GM18499 (cell line): ENCODE results near the gene MED1.
"Not testable (repeated sequence)": the region's sequence is repeated elsewhere in the genome, so short reads cannot be mapped to it uniquely, and the experiment has no call there.

Source experiments
- ATAC-seq: cut with Tn5 transposase; IDR thresholded peaks from one replicate; pipeline ENCODE4 v1.9.1; 2021; ENCODE audit warnings: moderate number of reproducible peaks; ENCODE audit not compliant: insufficient read depth, unreplicated experiment

MED1 gene, protein sequence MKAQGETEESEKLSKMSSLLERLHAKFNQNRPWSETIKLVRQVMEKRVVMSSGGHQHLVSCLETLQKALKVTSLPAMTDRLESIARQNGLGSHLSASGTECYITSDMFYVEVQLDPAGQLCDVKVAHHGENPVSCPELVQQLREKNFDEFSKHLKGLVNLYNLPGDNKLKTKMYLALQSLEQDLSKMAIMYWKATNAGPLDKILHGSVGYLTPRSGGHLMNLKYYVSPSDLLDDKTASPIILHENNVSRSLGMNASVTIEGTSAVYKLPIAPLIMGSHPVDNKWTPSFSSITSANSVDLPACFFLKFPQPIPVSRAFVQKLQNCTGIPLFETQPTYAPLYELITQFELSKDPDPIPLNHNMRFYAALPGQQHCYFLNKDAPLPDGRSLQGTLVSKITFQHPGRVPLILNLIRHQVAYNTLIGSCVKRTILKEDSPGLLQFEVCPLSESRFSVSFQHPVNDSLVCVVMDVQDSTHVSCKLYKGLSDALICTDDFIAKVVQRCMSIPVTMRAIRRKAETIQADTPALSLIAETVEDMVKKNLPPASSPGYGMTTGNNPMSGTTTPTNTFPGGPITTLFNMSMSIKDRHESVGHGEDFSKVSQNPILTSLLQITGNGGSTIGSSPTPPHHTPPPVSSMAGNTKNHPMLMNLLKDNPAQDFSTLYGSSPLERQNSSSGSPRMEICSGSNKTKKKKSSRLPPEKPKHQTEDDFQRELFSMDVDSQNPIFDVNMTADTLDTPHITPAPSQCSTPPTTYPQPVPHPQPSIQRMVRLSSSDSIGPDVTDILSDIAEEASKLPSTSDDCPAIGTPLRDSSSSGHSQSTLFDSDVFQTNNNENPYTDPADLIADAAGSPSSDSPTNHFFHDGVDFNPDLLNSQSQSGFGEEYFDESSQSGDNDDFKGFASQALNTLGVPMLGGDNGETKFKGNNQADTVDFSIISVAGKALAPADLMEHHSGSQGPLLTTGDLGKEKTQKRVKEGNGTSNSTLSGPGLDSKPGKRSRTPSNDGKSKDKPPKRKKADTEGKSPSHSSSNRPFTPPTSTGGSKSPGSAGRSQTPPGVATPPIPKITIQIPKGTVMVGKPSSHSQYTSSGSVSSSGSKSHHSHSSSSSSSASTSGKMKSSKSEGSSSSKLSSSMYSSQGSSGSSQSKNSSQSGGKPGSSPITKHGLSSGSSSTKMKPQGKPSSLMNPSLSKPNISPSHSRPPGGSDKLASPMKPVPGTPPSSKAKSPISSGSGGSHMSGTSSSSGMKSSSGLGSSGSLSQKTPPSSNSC (N-terminal part only)

DNA sequence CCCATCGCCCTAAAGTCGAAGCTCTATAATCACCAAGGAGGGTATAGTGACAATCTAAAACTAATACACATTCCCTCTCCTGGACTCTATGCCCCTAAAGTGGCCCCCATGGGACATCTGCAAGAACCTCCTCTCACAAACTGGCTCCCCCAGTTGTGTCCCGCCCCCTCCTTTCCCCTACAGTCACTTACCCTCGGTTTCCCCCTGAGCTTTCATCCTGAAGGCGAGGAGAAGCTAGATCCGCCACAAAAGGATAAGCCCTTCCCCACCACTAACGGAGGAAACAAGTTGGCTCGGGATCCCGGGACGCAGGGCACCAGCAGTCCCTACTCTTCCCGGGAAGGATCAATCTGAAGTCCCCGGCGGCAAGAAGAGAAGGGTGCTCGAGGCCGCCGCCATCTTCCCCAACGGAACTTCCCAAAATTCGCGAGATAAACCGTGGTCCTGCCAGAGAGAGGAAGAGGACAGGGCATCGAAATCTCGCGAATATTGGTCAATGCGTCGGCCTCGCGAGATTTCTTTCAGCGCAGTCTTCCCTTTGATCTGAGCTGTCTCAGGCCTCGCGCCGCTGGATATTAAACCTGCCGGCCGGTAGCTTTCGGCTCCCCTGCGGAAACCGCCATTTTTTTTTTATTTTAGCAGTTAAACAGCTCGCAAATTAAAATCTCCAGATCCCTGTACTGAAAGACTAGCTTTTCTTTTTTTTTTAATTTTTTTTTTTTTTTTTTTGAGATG lies at the start of gene MED1:
Gene MED1 (minus strand): TSS at position 417 of the 735 bp plus-strand sequence. CDS start 201 bp downstream, at position 216.
- peak; percentile 46 for ATAC-seq

DNA sequence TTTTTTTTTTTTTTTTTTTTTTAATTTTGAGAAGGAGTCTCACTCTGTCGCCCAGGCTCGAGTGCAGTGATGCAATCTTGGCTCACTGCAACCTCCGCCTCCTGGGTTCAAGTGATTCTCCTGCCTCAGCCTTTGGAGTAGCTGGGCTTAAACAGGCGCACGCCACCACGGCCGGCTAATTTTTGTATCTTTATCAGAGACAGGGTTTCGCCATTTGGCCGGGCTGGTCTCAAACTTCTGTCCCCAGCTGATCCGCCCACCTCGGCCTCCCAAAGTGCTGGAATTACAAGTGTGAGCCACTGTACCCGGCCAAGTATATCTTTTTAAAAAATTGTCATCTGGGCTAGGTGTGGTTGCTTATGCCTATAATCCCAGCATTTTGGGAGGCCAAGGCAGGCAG lies 45.9 kb upstream of the MED1 start:
- not testable (repeated sequence) for ATAC-seq

- ATAC-seq = no peak
These were observed 36.9 kb upstream of the MED1 start for GRCh38 chr17:39487946-39488345.

- ATAC-seq = not testable (repeated sequence)
These were observed 36.4 kb upstream of the MED1 start for GRCh38 chr17:39487490-39487889.

GRCh38 chr17:39486242-39486641 lies 35.2 kb upstream of the MED1 start:
- no peak for ATAC-seq

DNA sequence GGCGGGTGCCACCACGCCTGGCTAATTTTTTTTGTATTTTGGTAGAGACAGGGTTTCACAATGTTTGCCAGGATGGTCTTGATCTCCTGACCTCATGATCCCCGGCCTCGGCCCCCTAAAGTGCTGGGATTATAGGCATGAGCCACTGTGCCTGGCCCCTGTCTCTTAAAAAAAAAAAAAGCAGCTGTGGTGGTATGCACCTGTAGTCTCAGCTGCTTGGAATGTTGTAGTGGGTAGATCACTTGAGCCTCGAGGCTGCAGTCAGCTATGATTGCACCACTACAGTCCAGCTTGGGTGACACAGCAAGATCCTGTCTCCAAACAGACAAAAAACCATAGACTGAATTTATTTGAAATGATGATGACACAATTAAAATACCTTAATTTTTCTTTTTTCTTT lies 34.5 kb upstream of the MED1 start:
- ATAC-seq = no peak

GRCh38 chr17:39484178-39484577 lies 33.1 kb upstream of the MED1 start:
- ATAC-seq = peak; percentile 69

GRCh38 chr17:39483506-39483905 lies 32.4 kb upstream of the MED1 start:
- ATAC-seq = no peak

GRCh38 chr17:39479631-39480030 lies 28.6 kb upstream of the MED1 start:
- not testable (repeated sequence) for ATAC-seq

GRCh38 chr17:39473310-39473709 lies 22.2 kb upstream of the MED1 start:
- ATAC-seq = no peak

DNA sequence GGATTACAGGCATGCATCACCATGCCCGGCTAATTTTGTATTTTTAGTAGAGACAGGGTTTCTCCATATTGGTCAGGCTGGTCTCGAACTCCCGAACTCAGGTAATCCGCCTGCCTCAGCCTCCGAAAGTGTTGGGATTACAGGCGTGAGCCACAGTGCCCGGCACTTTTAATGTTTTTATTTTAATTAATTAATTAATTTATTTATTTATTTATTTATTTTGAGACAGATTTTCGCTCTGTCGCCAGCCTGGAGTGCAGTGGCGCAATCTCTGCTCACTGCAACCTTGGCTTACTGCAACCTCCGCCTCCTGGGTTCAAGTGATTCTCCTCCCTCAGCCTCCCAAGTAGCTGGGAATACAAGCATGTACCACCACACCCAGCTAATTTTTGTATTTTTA lies 17.5 kb upstream of the MED1 start:
- ATAC-seq = not testable (repeated sequence)

- ATAC-seq = not testable (repeated sequence)
These were observed 13.6 kb upstream of the MED1 start for GRCh38 chr17:39464639-39465181.

GRCh38 chr17:39462631-39463375 lies 11.7 kb upstream of the MED1 start:
- ATAC-seq = no peak

GRCh38 chr17:39461926-39462569 lies 11.0 kb upstream of the MED1 start:
- no peak for ATAC-seq

- peak; percentile 43 for ATAC-seq
These were observed 10.3 kb upstream of the MED1 start, which contains the start of gene CDK12 for GRCh38 chr17:39461113-39461925. TSS of gene CDK12 (plus strand) at chr17:39461486. CDS start at chr17:39462072, 586 bp downstream.

DNA sequence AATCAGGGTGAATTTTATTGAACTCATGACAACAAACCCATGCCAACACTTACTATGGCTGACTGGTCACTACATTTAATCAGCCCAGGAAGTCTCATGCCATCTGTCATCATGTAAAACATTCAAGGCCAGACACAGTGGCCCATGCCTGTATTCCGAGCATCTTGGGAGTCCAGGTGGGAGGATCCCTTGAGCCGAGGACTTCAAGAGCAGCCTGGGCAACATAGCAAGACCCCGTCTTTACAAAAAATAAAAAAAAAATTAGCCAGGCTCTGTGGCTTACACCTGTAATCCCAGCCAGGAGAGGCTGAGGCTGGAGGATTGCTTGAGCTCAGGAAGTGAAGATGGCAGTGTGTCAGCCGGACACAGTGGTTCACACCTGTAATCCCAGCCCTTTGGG lies 4.9 kb upstream of the MED1 start:
- ATAC-seq = no peak

- no peak for ATAC-seq
These were observed 1.0 kb downstream of the MED1 start for GRCh38 chr17:39450051-39450450.
